H1 (cell line): ENCODE data around the gene MAPKAPK2. TPM values are rescaled to one million over a fixed set of nuclear protein-coding genes. Genes with fewer than 3 reads are reported as not detected.

Experiments used
- CTCF ChIA-PET: fragments of 300-600 bp; sonication (Branson Sonifier 250); formaldehyde crosslinking; loops from one replicate; lab custom pipeline; 2021; ENCODE audit not compliant: partially characterized antibody; lab: Charles Lee
- POLR2A ChIA-PET: fragments of 300-600 bp; sonication (Branson Sonifier 250); formaldehyde crosslinking; loops from one replicate; lab custom pipeline; 2021; ENCODE audit warnings: inconsistent platforms; ENCODE audit not compliant: partially characterized antibody; lab: Charles Lee
- DNase-seq, 2 experiments: peaks; one replicate each; pipeline versions ENCODE4 v3.0.0 to v3.0.0-alpha.2; 2010 to 2022; ENCODE audit warnings: low spot score in 2 of 2, low read depth in 1 of 2, mixed read lengths in 1 of 2
- FAIRE-seq: peaks from 2 replicates; lab custom pipeline; 2011; peaks lifted over from hg19 to GRCh38; lab: Jason Lieb, UNC
- H2AFZ ChIP-seq: 2 replicates; pipeline ENCODE4 v1.8.1; 2012; ENCODE audit warnings: low read length, inconsistent platforms
- H2AK5ac ChIP-seq: 2 replicates; pipeline ENCODE4 v1.6.1; 2013; ENCODE audit warnings: low read depth, low read length
- H2BK120ac ChIP-seq: replicated peaks from 2 replicates; pipeline ENCODE3; 2013; ENCODE audit warnings: low read depth, low read length, inconsistent platforms
- H2BK12ac ChIP-seq: 2 replicates; pipeline ENCODE4 v1.6.1; 2013; ENCODE audit warnings: low read depth, low read length
- H2BK15ac ChIP-seq: 2 replicates; pipeline ENCODE4 v1.6.1; 2013; ENCODE audit warnings: low read length
- H2BK20ac ChIP-seq: 2 replicates; pipeline ENCODE4 v1.6.1; 2013; ENCODE audit warnings: low read length
- H2BK5ac ChIP-seq: 2 replicates; pipeline ENCODE4 v1.6.1; 2013; ENCODE audit warnings: low read depth, low read length
- H3K14ac ChIP-seq: 2 replicates; pipeline ENCODE4 v1.6.1; 2013; ENCODE audit warnings: inconsistent platforms; ENCODE audit not compliant: insufficient read length
- H3K18ac ChIP-seq: 2 replicates; pipeline ENCODE4 v1.6.1; 2013; ENCODE audit warnings: low read length; ENCODE audit errors: extremely low read depth
- H3K23ac ChIP-seq: 2 replicates; pipeline ENCODE4 v1.6.1; 2013; ENCODE audit warnings: inconsistent platforms; ENCODE audit not compliant: insufficient read length
- H3K23me2 ChIP-seq: 2 replicates; pipeline ENCODE4 v1.6.1; 2013; ENCODE audit warnings: low read depth, low read length
- H3K27ac ChIP-seq: 2 replicates; pipeline ENCODE4 v1.6.1; 2011; ENCODE audit warnings: low read depth, low read length, inconsistent platforms
- H3K27me3 ChIP-seq, 4 experiments: replicated peaks in 1 of 4; 1 replicate in 1 of 4; 2 replicates in 3 of 4; pipeline versions ENCODE4 v1.6.1 to v1.8.1; 2011 to 2013; ENCODE audit warnings: low read length in 3 of 4, mild to moderate bottlenecking in 3 of 4, inconsistent platforms in 2 of 4, mixed read lengths in 2 of 4, moderate library complexity in 1 of 4; ENCODE audit not compliant: control insufficient read depth in 3 of 4, insufficient read depth in 3 of 4; ENCODE audit errors: extremely low read depth in 1 of 4
- H3K36me3 ChIP-seq, 4 experiments: 2 replicates each; pipeline versions ENCODE4 v1.6.1 to v1.8.1; 2011 to 2013; ENCODE audit warnings: mild to moderate bottlenecking in 4 of 4, low read length in 3 of 4, moderate library complexity in 2 of 4, control low read depth in 1 of 4, inconsistent platforms in 1 of 4; ENCODE audit not compliant: insufficient read depth in 4 of 4, control insufficient read depth in 2 of 4
- H3K4ac ChIP-seq: replicated peaks from 2 replicates; pipeline ENCODE3; 2013; ENCODE audit warnings: low read length, low read depth, mixed read lengths, inconsistent platforms; ENCODE audit not compliant: insufficient read length
- H3K4me1 ChIP-seq, 4 experiments: replicated peaks in 1 of 4; 1 replicate in 1 of 4; 2 replicates in 3 of 4; pipeline versions ENCODE4 v1.6.1 to v1.8.1; 2011 to 2013; ENCODE audit warnings: low read length in 3 of 4, inconsistent platforms in 2 of 4, mixed read lengths in 1 of 4; ENCODE audit not compliant: insufficient read depth in 4 of 4, control insufficient read depth in 3 of 4
- H3K4me2 ChIP-seq, 2 experiments: 2 replicates each; pipeline versions ENCODE4 v1.6.1 to v1.8.1; 2011 to 2013; ENCODE audit warnings: low read depth in 2 of 2, low read length in 2 of 2, control low read depth in 1 of 2, inconsistent platforms in 1 of 2, mild to moderate bottlenecking in 1 of 2; ENCODE audit not compliant: insufficient read depth in 1 of 2
- H3K4me3 ChIP-seq, 4 experiments: fragments of 200-600, 300-600 bp in 1 of 4; sonication (generic), shearing (Covaris generic), sonication (Bioruptor Twin) in 1 of 4; 2 replicates each; pipeline versions ENCODE4 v1.5.1 to v1.8.1; 2011 to 2016; ENCODE audit warnings: low read length in 4 of 4, low read depth in 3 of 4, control low read depth in 2 of 4, inconsistent platforms in 2 of 4, mild to moderate bottlenecking in 2 of 4, mixed read lengths in 1 of 4, moderate library complexity in 1 of 4; ENCODE audit not compliant: insufficient read depth in 2 of 4; ENCODE audit errors: extremely low read depth in 1 of 4
- H3K56ac ChIP-seq: replicated peaks from 2 replicates; pipeline ENCODE3; 2013; ENCODE audit warnings: low read depth, mild to moderate bottlenecking, mixed read lengths, low read length, inconsistent platforms; ENCODE audit not compliant: insufficient read length
- H3K79me1 ChIP-seq: 2 replicates; pipeline ENCODE4 v1.6.1; 2013; ENCODE audit warnings: low read depth, low read length, control low read depth
- H3K79me2 ChIP-seq, 2 experiments: 2 replicates each; pipeline versions ENCODE4 v1.6.1 to v1.8.1; 2012 to 2013; ENCODE audit warnings: low read length in 2 of 2, mild to moderate bottlenecking in 2 of 2, inconsistent platforms in 1 of 2; ENCODE audit not compliant: insufficient read depth in 2 of 2, control insufficient read depth in 1 of 2
- H3K9ac ChIP-seq, 4 experiments: replicated peaks in 1 of 4; 1 replicate in 1 of 4; 2 replicates in 3 of 4; pipeline versions ENCODE4 v1.6.1 to v1.8.1; 2011 to 2013; ENCODE audit warnings: low read depth in 3 of 4, low read length in 3 of 4, control low read depth in 2 of 4, mild to moderate bottlenecking in 2 of 4, moderate library complexity in 2 of 4, inconsistent platforms in 1 of 4; ENCODE audit errors: extremely low read depth in 1 of 4
- H3K9me3 ChIP-seq, 2 experiments: 2 replicates each; pipeline versions ENCODE4 v1.6.1 to v1.8.1; 2012 to 2013; ENCODE audit warnings: mild to moderate bottlenecking in 2 of 2, moderate library complexity in 2 of 2, control low read depth in 1 of 2, inconsistent platforms in 1 of 2, low read depth in 1 of 2, low read length in 1 of 2, mixed read lengths in 1 of 2; ENCODE audit not compliant: insufficient read depth in 2 of 2
- H4K20me1 ChIP-seq, 2 experiments: replicated peaks in 1 of 2; 2 replicates each; pipeline versions ENCODE3 to v1.8.1; 2011 to 2013; ENCODE audit warnings: inconsistent platforms in 2 of 2, low read length in 2 of 2, mild to moderate bottlenecking in 1 of 2; ENCODE audit not compliant: insufficient read depth in 2 of 2, control insufficient read depth in 1 of 2
- H4K5ac ChIP-seq: 2 replicates; pipeline ENCODE4 v1.6.1; 2013; ENCODE audit warnings: low read length, low read depth, mixed read lengths, inconsistent platforms; ENCODE audit not compliant: insufficient read length
- H4K8ac ChIP-seq: 2 replicates; pipeline ENCODE4 v1.8.0; 2013; ENCODE audit warnings: mild to moderate bottlenecking, moderate library complexity, low read length, inconsistent platforms; ENCODE audit not compliant: insufficient read depth; ENCODE audit errors: extremely low read depth
- H4K91ac ChIP-seq: replicated peaks from 2 replicates; pipeline ENCODE3; 2013; ENCODE audit warnings: low read length, mixed read lengths, inconsistent platforms; ENCODE audit not compliant: insufficient read length
- CBX8 ChIP-seq: fragments of 300-800, 300-1000 bp; sonication (generic); IDR thresholded peaks from 2 replicates; pipeline ENCODE4 v1.7.1; 2016; ENCODE audit warnings: low read depth, low read length, borderline replicate concordance
- CEBPB ChIP-seq: IDR thresholded peaks from 2 replicates; pipeline ENCODE4 v1.6.1; 2012; ENCODE audit warnings: low read depth, low read length
- CREB1 ChIP-seq: IDR thresholded peaks from 2 replicates; pipeline ENCODE4 v1.6.1; 2012; ENCODE audit warnings: inconsistent platforms
- EP300 ChIP-seq, 2 experiments: IDR thresholded peaks; 1 replicate in 1 of 2; 2 replicates in 1 of 2; pipeline ENCODE4 v1.6.1; 2011 to 2012; ENCODE audit warnings: low read depth in 2 of 2, low read length in 2 of 2, mild to moderate bottlenecking in 2 of 2, borderline replicate concordance in 1 of 2, inconsistent platforms in 1 of 2, moderate library complexity in 1 of 2
- FOSL1 ChIP-seq: IDR thresholded peaks from 2 replicates; pipeline ENCODE4 v1.6.1; 2011; ENCODE audit warnings: mild to moderate bottlenecking, low read depth, low read length, moderate library complexity; ENCODE audit not compliant: insufficient read depth
- GABPA ChIP-seq: IDR thresholded peaks from 2 replicates; pipeline ENCODE4 v1.6.1; 2011; ENCODE audit warnings: mild to moderate bottlenecking, low read length, moderate library complexity, borderline replicate concordance; ENCODE audit not compliant: insufficient read depth
- KDM4A ChIP-seq: IDR thresholded peaks from one replicate; pipeline ENCODE4 v1.7.1; 2012; ENCODE audit warnings: low read depth, mild to moderate bottlenecking, moderate library complexity, low read length, inconsistent platforms; ENCODE audit not compliant: severe bottlenecking
- SIX5 ChIP-seq: IDR thresholded peaks from 2 replicates; pipeline ENCODE4 v1.6.1; 2011; ENCODE audit warnings: mild to moderate bottlenecking, low read depth, low read length
- SRF ChIP-seq: IDR thresholded peaks from 2 replicates; pipeline ENCODE4 v1.6.1; 2011; ENCODE audit warnings: mild to moderate bottlenecking, low read depth, low read length, moderate library complexity
- TAF1 ChIP-seq: IDR thresholded peaks from 2 replicates; pipeline ENCODE4 v1.6.1; 2011; ENCODE audit warnings: mild to moderate bottlenecking, low read depth, low read length
- TEAD4 ChIP-seq: IDR thresholded peaks from 2 replicates; pipeline ENCODE4 v1.6.1; 2012; ENCODE audit warnings: low read depth, low read length, inconsistent platforms, mixed read lengths
- ZNF274 ChIP-seq: IDR thresholded peaks from 2 replicates; pipeline ENCODE4 v1.7.0; 2012; ENCODE audit warnings: low read length, borderline replicate concordance; ENCODE audit errors: extremely low read depth
- WGBS, 2 experiments: shearing (Covaris generic) in 1 of 2; methylation state at CpG; one replicate each; pipeline versions ENCODE4 v1.1.6 to v1.1.7; 2013 to 2015; ENCODE audit warnings: low lambda C conversion rate in 2 of 2, mixed read lengths in 2 of 2, inconsistent platforms in 1 of 2, low coverage in 1 of 2, missing lambda C conversion rate in 1 of 2; ENCODE audit not compliant: insufficient replicate concordance in 2 of 2, insufficient coverage in 1 of 2, insufficient read length in 1 of 2; ENCODE audit errors: extremely low coverage in 1 of 2, missing lambda C conversion rate in 1 of 2; 5-methylcytosine and 5-hydroxymethylcytosine counted together
- polyA plus RNA-seq, 7 experiments: library from polyadenylated mRNA; depleted of rRNA in 3 of 7; stranded (reverse) in 5 of 7; unstranded in 2 of 7; fragments of >200 nt in 5 of 7; fragments of 200-250 nt in 2 of 7; gene quantifications; 1 replicate in 5 of 7; 2 replicates in 1 of 7; 4 replicates in 1 of 7; pipeline versions ENCODE4 v1.2.1 to v1.2.3, GENCODE V29; 2011 to 2013; ENCODE audit warnings: missing spikeins in 2 of 7, mixed read lengths in 2 of 7
- total RNA-seq: library from RNA; stranded (reverse); fragmentation: NEBNext Ultra II Directional; extraction: Animal tissue kit (Norgen Biotek cat#: 25700); gene quantifications from 2 replicates; pipeline ENCODE4 v1.2.1, GENCODE V29; 2021
- TF ChIP-seq, protein P1 (sequence below): IDR thresholded peaks from 2 replicates; pipeline ENCODE4 v1.6.1; 2011; ENCODE audit warnings: low read depth, mild to moderate bottlenecking, low read length; ENCODE audit not compliant: insufficient read depth
- TF ChIP-seq, protein P2 (sequence below): IDR thresholded peaks from 2 replicates; pipeline ENCODE4 v1.6.1; 2012; ENCODE audit warnings: inconsistent platforms

The MAPKAPK2 gene
- total and polyA plus RNA-seq, 2 of the 8 experiments (the other 6 are each of a cell fraction or from before 2014, with no cell fraction given): 27.5 to 44.9 TPM

DNA sequence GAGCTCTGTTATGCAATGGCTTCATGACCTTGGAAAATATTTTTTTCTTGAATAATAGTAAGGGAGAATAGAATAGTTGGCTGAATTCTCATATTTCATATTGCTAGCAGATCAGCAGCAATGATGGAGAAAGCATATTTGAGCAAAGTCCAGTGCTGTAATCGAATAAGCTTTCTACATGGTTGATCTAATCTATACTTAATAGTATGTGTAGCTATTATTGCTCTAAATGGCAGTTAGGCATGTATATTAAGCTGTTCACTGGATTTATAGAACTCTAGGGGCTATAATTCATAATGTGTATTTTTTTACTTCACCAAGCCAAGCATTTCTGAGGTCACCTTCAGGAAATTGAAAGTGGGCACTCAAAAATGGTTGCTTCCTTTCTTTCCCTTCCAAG lies 75.9 kb downstream of the MAPKAPK2 start:
- Histone ChIP-seq H2AK5ac (no peak overlapping the region), H3K4me3 (no peak overlapping the region), H3K23me2 (no peaks in the 10 kb centered on the region), H4K8ac (no peak overlapping the region), H3K4me2 (no peak overlapping the region), H3K27ac (no peak overlapping the region), H2BK15ac (no peak overlapping the region), H3K9ac (no peak overlapping the region), H3K27me3 (no peaks in the 10 kb centered on the region; a peak in 1 of 7 replicates), H3K18ac (no peak overlapping the region), H3K36me3 (no peaks in the 10 kb centered on the region), H3K9me3 (no peaks in the 10 kb centered on the region), H2BK12ac (no peak overlapping the region), H4K20me1 (no peaks in the 10 kb centered on the region), H2BK120ac (no peak overlapping the region), H3K4me1 (no peaks in the 10 kb centered on the region), H3K4ac (no peak overlapping the region), H2BK20ac (no peak overlapping the region), H3K56ac (no peak overlapping the region), H4K91ac (no peak overlapping the region), H3K14ac (no peak overlapping the region), H3K79me1 (no peaks in the 10 kb centered on the region), H4K5ac (no peak overlapping the region), H3K23ac (no peak overlapping the region), H3K79me2 (no peaks in the 10 kb centered on the region), H2BK5ac (no peak overlapping the region), H2AFZ (no peak overlapping the region)
- POLR2A ChIA-PET: no interaction called here
- CTCF ChIA-PET: interaction anchor here (0.9 to 4.3 kb wide), 19 partner anchors 10 to 222 kb away, joined by 3 to 30 read pairs (median 5); partner anchors contain the start of genes IL10, IL19 and IL24
- 89% methylated on average over 1 of the region's 1 CpG; no CpG with 5 or more reads in 1 of the 2 experiments for WGBS, 2 experiments
- no peak for DNase-seq
- no peak for FAIRE-seq
- TF ChIP-seq SIX5 (no peak), TEAD4 (no peak), CEBPB (no peak), CBX8 (no peak), SRF (no peak), TAF1 (no peak), GABPA (no peak), CREB1 (no peak), EP300 (IDR thresholded peaks at IDR 0.05; ENCODE audit: borderline replicate concordance in 1 of 2, low read depth in 2 of 2, low read length in 2 of 2) (no peak), FOSL1 (no peak), ZNF274 (no peak), KDM4A (no peak)
- TF ChIP-seq, protein P1, sequence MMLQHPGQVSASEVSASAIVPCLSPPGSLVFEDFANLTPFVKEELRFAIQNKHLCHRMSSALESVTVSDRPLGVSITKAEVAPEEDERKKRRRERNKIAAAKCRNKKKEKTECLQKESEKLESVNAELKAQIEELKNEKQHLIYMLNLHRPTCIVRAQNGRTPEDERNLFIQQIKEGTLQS: no peak
- TF ChIP-seq, protein P2, sequence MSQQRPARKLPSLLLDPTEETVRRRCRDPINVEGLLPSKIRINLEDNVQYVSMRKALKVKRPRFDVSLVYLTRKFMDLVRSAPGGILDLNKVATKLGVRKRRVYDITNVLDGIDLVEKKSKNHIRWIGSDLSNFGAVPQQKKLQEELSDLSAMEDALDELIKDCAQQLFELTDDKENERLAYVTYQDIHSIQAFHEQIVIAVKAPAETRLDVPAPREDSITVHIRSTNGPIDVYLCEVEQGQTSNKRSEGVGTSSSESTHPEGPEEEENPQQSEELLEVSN: no peak
